Heart right ventricle (tissue), 16 donors: ENCODE results near the gene ADAM29. TPM values are rescaled to one million over a fixed set of nuclear protein-coding genes. Genes with fewer than 3 reads are reported as not detected.

Experiments used
- ATAC-seq, 8 donors: fragments of 200-7000 bp; cut with Tn5 transposase; one replicate each; pipeline ENCODE4 v1.9.1; 2020; ENCODE audit warnings: mild to moderate bottlenecking in 8 of 8, moderate library complexity in 8 of 8, moderate number of reproducible peaks in 1 of 8
- DNase-seq, 2 donors: peaks; one replicate each; pipeline ENCODE4 v3.0.0-alpha.2; 2020
- H3K27ac ChIP-seq, 10 donors: fragments of 200-600 bp; sonication (generic) in 2 of 10; one replicate each; pipeline versions ENCODE4 v1.5.0 to v1.8.0; 2020 to 2022; ENCODE audit warnings: mild to moderate bottlenecking in 3 of 10
- H3K27me3 ChIP-seq, 7 donors: fragments of 200-600 bp; one replicate each; pipeline ENCODE4 v1.8.0; 2021 to 2022; ENCODE audit warnings: mild to moderate bottlenecking in 2 of 7
- H3K36me3 ChIP-seq, 9 donors: fragments of 200-600 bp; sonication (generic) in 1 of 9; one replicate each; pipeline versions ENCODE4 v1.5.0 to v1.8.0; 2020 to 2022; ENCODE audit warnings: mild to moderate bottlenecking in 2 of 9
- H3K4me1 ChIP-seq, 9 donors: fragments of 200-600 bp; sonication (generic) in 1 of 9; one replicate each; pipeline versions ENCODE4 v1.5.0 to v1.8.0; 2020 to 2022; ENCODE audit warnings: mild to moderate bottlenecking in 4 of 9
- H3K4me3 ChIP-seq, 10 donors: fragments of 200-600 bp; sonication (generic) in 2 of 10; one replicate each; pipeline versions ENCODE4 v1.5.0 to v1.8.0; 2020 to 2022; ENCODE audit warnings: mild to moderate bottlenecking in 7 of 10, moderate library complexity in 2 of 10
- H3K9me3 ChIP-seq, 11 donors: fragments of 200-600 bp in 10 of 11; sonication (generic) in 2 of 11; one replicate each; pipeline versions ENCODE4 v1.5.0 to v1.8.0; 2013 to 2022; ENCODE audit warnings: mild to moderate bottlenecking in 2 of 11, control low read depth in 1 of 11, moderate library complexity in 1 of 11
- WGBS, 2 donors: extraction: QIAGEN DNeasy Blood & Tissue Kit; methylation state at CpG; one replicate each; pipeline ENCODE4 v1.1.7; 2013; ENCODE audit warnings: inconsistent platforms in 1 of 2; 5-methylcytosine and 5-hydroxymethylcytosine counted together
- intact Hi-C, 10 donors: fragments of 100-400 bp; cut with DNase I; formaldehyde crosslinking; loops; one replicate each; pipeline versions ENCODE4 v1.11.1 to v1.14.2; 2022
- polyA plus RNA-seq, 2 donors: library from polyadenylated mRNA; stranded (reverse); fragments of 200-250 nt; gene quantifications; one replicate each; pipeline ENCODE4 v1.2.3, GENCODE V29; 2013
- total RNA-seq, 10 donors: library from RNA; stranded (reverse); fragmentation: NEBNext Ultra II Directional in 3 of 10; extraction: Animal tissue kit (Norgen Biotek cat#: 25700) in 3 of 10; gene quantifications; one replicate each; pipeline versions ENCODE4 v1.2.1 to v1.2.4, GENCODE V29; 2021 to 2023
- TF ChIP-seq, protein P1 (sequence below), 9 donors: fragments of 200-600 bp; sonication (generic) in 2 of 9; IDR thresholded peaks; one replicate each; pipeline versions ENCODE4 v1.5.0 to v1.8.0; 2021 to 2022; ENCODE audit warnings: antibody characterized with exemption in 9 of 9, mild to moderate bottlenecking in 5 of 9, moderate library complexity in 1 of 9
- donor health status: Arrhythmogenic right ventricular cardiomyopathy.
- donor health status: ischemic (EF 13 %, LVEDD 7.1; RV severe dilation, severe dysfunction).
- donor health status: healthy with polysubstance abuse.
- donor health status: DM: no; HTN: yes; CAD: no.
- donor health status: DM: no; HTN: no; CAD: no.
- donor health status: ischemic (EF 25% LVEDD 6.9; RV normal size, moderate dysfunction).
- donor health status: ischemic (EF 25% LVEDD 5.7; RV mildly dilated, moderate dysfunction).
- donor health status: healthy.
- donor health status: DM: yes; HTN: yes; CAD: no.
- donor health status: Ischemic cardiomyopathy.
- donor health status: ischemic (EF 35%, LVEDD 5.7; RV mildly dilated, moderate dysfunction).
- donor health status: nonischemic (EF 11% LVEDD 7.7; RV severe dilation, severe dysfunction).
- donor health status: DM: yes; HTN: yes; CAD: no.
- donor health status: PGD.
- donor health status: ischemic (EF 29% LVEDD 5.4; RV normal size, mild dysfunction).
- donor health status: nonischemic (EF 23%, LVEDD 6.1; RV moderate dilation, normal function).

ADAM29 gene
- total and polyA plus RNA-seq, 12 donors, result not detected

DNA sequence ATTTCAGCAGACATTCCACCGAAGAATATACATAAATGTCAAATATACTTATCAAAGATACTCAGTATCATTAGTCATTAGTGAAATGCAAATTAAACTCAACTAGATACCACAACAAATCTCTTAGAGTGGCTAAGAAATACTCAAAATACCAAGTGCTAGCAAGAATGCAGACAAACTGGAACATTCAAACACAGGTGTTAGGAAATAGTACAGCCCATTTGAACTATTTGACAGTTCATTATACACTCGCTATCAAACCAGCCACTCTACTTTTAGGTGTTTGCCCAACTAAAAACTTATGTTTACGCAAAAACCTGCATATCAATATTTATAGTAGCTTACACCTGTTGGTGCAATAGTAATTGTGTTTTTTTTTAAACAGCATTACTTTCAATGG is 8.8 kb downstream of the ADAM29 start:
- 88 to 92% methylated on average over 3 of the region's 3 CpGs for WGBS, 2 donors
- intact Hi-C loops, result no loop called here
- Histone ChIP-seq H3K4me3 (no peak overlapping the region), H3K36me3 (no peaks in the 10 kb centered on the region), H3K27me3 (no peaks in the 10 kb centered on the region), H3K9me3 (no peaks in the 10 kb centered on the region), H3K4me1 (no peaks in the 10 kb centered on the region), H3K27ac (no peak overlapping the region)
- TF ChIP-seq, protein P1, sequence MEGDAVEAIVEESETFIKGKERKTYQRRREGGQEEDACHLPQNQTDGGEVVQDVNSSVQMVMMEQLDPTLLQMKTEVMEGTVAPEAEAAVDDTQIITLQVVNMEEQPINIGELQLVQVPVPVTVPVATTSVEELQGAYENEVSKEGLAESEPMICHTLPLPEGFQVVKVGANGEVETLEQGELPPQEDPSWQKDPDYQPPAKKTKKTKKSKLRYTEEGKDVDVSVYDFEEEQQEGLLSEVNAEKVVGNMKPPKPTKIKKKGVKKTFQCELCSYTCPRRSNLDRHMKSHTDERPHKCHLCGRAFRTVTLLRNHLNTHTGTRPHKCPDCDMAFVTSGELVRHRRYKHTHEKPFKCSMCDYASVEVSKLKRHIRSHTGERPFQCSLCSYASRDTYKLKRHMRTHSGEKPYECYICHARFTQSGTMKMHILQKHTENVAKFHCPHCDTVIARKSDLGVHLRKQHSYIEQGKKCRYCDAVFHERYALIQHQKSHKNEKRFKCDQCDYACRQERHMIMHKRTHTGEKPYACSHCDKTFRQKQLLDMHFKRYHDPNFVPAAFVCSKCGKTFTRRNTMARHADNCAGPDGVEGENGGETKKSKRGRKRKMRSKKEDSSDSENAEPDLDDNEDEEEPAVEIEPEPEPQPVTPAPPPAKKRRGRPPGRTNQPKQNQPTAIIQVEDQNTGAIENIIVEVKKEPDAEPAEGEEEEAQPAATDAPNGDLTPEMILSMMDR (IDR thresholded peaks at IDR 0.05), result no peak
- no peak for DNase-seq
- ATAC-seq, result no peak

DNA sequence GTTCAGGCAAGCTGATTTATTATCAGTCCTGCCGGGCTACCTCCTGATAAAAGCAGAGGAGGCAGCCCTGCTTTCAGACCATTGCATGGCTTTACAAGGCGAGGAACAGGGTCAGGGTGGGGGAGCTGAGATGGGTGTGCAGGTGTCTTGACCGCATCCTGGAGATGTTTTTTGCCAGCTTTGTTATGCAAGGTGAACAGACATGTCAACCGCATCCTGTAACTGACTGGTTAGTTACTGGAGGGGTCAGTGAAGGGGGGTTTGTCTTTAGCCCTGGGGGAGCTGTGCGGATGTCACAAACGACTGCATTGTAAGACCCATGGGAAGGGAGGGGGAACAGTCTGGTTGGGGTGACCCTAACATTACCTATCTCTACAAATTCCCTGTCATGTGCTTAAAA is 10.0 kb downstream of the ADAM29 start:
- H3K27me3 ChIP-seq, result no peaks in the 10 kb centered on the region
- H3K4me3 ChIP-seq, result no peak overlapping the region
- peaks cover 0 to 5% (median 0%) of the 10 kb centered on the region in 11 donors for H3K9me3 ChIP-seq
- 81 to 86% methylated on average over 6 of the region's 6 CpGs for WGBS, 2 donors
- DNase-seq (no peak), ATAC-seq (no peak)
- intact Hi-C loops, result no loop called here
- TF ChIP-seq, protein P1 (IDR thresholded peaks at IDR 0.05), result no peak
- H3K27ac ChIP-seq, result no peak overlapping the region
- no peaks in the 10 kb centered on the region for H3K36me3 ChIP-seq
- H3K4me1 ChIP-seq, result no peaks in the 10 kb centered on the region

DNA sequence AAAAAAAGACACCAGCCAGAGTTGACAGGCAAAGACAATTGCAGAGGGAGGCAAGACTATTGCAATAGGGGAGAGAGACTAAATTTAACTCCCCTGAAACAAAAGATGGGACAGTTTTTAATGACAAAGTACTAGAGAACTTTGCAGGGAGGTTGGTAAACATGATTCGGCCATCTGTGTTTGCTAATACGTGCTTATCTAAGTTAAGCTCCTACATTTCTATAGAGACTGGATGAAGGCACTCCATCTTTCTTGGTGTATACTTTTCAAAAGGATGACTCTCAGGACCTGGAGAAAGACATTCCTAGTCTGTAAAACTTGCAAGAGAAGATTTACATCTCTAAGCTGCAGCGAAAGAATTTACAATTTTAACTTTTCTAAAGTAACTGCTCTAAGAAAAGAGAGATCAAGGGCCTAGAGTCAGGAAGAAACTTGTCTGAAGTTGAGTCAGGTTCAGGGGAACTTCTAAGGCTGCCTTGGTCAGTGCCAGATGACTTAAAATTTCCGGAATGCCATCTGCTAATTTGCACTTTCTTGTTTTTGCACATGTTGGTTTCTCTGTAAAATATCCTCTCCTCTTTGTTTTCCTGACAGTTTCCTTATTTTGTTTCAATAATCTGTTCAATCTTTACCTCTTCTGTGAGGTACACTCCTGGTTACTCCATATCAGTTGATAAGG is 10.6 kb downstream of the ADAM29 start:
- ATAC-seq (no peak), DNase-seq (no peak)
- no peaks in the 10 kb centered on the region for H3K36me3 ChIP-seq
- no peaks in the 10 kb centered on the region for H3K27me3 ChIP-seq
- H3K9me3 ChIP-seq, result peaks cover 0 to 5% (median 0%) of the 10 kb centered on the region in 11 donors
- intact Hi-C loops, result no loop called here
- H3K27ac ChIP-seq, result no peak overlapping the region
- WGBS, 2 donors, result 85 to 86% methylated on average over 4 of the region's 4 CpGs
- TF ChIP-seq, protein P1 (IDR thresholded peaks at IDR 0.05), result no peak
- H3K4me1 ChIP-seq, result no peaks in the 10 kb centered on the region
- no peak overlapping the region for H3K4me3 ChIP-seq

DNA sequence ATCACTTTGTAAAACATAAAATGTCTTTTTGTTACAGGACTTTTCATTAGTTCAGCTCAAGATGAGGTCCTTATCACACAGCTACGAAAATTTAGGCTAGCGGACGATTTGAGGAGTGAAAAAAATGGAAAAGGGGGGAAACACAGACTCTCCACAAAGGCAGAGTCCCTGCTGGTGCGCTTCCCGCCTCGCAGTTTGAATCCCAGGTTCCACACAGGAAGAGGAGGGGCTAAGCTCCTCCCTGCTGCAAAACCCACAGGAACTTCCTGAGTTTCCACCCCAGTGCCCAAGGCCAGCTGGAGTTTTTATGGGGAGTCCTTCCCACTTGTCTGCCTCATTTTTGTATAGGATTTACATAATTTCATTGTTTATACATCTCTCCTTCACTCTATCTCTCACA is 11.2 kb downstream of the ADAM29 start:
- TF ChIP-seq, protein P1 (IDR thresholded peaks at IDR 0.05), result no peak
- no peaks in the 10 kb centered on the region for H3K4me1 ChIP-seq
- ATAC-seq (no peak), DNase-seq (no peak)
- H3K36me3 ChIP-seq, result no peaks in the 10 kb centered on the region
- no peak overlapping the region for H3K27ac ChIP-seq
- WGBS, 2 donors, result 79 to 81% methylated on average over 6 of the region's 6 CpGs
- H3K27me3 ChIP-seq, result no peaks in the 10 kb centered on the region
- no peak overlapping the region for H3K4me3 ChIP-seq
- intact Hi-C loops, result no loop called here
- peaks cover 0 to 5% (median 0%) of the 10 kb centered on the region in 11 donors for H3K9me3 ChIP-seq
